Right ventricle myocardium inferior (tissue), 1 donor: ENCODE measurements around the gene ZXDC. TPM values are rescaled to one million over a fixed set of nuclear protein-coding genes. Genes with fewer than 3 reads are reported as not detected.

Experiments
- ATAC-seq: fragments of 200-7000 bp; cut with Tn5 transposase; one replicate; pipeline ENCODE4 v1.9.1; 2020; ENCODE audit warnings: mild to moderate bottlenecking, moderate library complexity
- DNase-seq: peaks from one replicate; pipeline ENCODE4 v3.0.0; 2021; ENCODE audit errors: missing footprints
- intact Hi-C: fragments of 100-400 bp; cut with DNase I; formaldehyde crosslinking; loops from one replicate; pipeline ENCODE4 v1.11.0; 2022
- total RNA-seq: library from RNA; stranded (reverse); fragmentation: NEBNext Ultra II Directional; extraction: Animal tissue kit (Norgen Biotek cat#: 25700); gene quantifications from one replicate; pipeline ENCODE4 v1.2.1, GENCODE V29; 2021
- donor health status: DM: no; HTN: yes; CAD: no; lungs with severe emphysema.

ZXDC gene
- total RNA-seq, 1 donor from 2014 or later: 15.9 TPM

GRCh38 chr3:126464997-126465396 lies 10.7 kb downstream of the ZXDC start:
- intact Hi-C loops: no loop called here
- ATAC-seq: no peak
- DNase-seq: no peak

- intact Hi-C loops: no loop called here
- DNase-seq: no peak
Observed at GRCh38 chr3:126464494-126464893, 11.2 kb downstream of the ZXDC start.

GRCh38 chr3:126464093-126464492 lies 11.6 kb downstream of the ZXDC start:
- ATAC-seq: no peak
- no peak for DNase-seq
- intact Hi-C loops: no loop called here

More at GRCh38 chr3:126464494-126464893, 11.2 kb downstream of the ZXDC start:
- ATAC-seq: no peak

- ATAC-seq (no peak), DNase-seq (no peak)
- intact Hi-C loops: no loop called here
Observed at GRCh38 chr3:126463521-126463920, 12.2 kb downstream of the ZXDC start.

GRCh38 chr3:126461450-126462070 lies 14.1 kb downstream of the ZXDC start:
- no peak for DNase-seq
- intact Hi-C loops: no loop called here
- no peak for ATAC-seq

GRCh38 chr3:126460381-126460780 lies 15.3 kb downstream of the ZXDC start:
- intact Hi-C loops: no loop called here
- DNase-seq: peak; percentile 34

GRCh38 chr3:126459763-126460127 lies 15.9 kb downstream of the ZXDC start:
- DNase-seq (peak; percentile 49), ATAC-seq (no peak)
- intact Hi-C loops: no loop called here

More at GRCh38 chr3:126460381-126460780, 15.3 kb downstream of the ZXDC start:
- no peak for ATAC-seq

- intact Hi-C loops: no loop called here
- ATAC-seq: no peak
Observed at GRCh38 chr3:126459111-126459762, 16.5 kb downstream of the ZXDC start.

GRCh38 chr3:126456766-126457388 lies 18.8 kb downstream of the ZXDC start:
- intact Hi-C loops: no loop called here
- ATAC-seq (peak; percentile 6), DNase-seq (no peak)

More at GRCh38 chr3:126459111-126459762, 16.5 kb downstream of the ZXDC start:
- DNase-seq: no peak

GRCh38 chr3:126456211-126456610 lies 19.5 kb downstream of the ZXDC start:
- ATAC-seq (peak; percentile 7), DNase-seq (peak; percentile 58)

GRCh38 chr3:126454437-126455198 lies 21.1 kb downstream of the ZXDC start:
- ATAC-seq (no peak), DNase-seq (no peak)
- intact Hi-C loops: no loop called here

More at GRCh38 chr3:126456211-126456610, 19.5 kb downstream of the ZXDC start:
- intact Hi-C loops: no loop called here

- intact Hi-C loops: no loop called here
- no peak for ATAC-seq
Observed at GRCh38 chr3:126454025-126454424, 21.7 kb downstream of the ZXDC start.

GRCh38 chr3:126452213-126452612 lies 23.5 kb downstream of the ZXDC start:
- intact Hi-C loops: no loop called here
- DNase-seq (no peak), ATAC-seq (no peak)

More at GRCh38 chr3:126454025-126454424, 21.7 kb downstream of the ZXDC start:
- DNase-seq: no peak

GRCh38 chr3:126451511-126451910 lies 24.2 kb downstream of the ZXDC start:
- DNase-seq (peak; percentile 34), ATAC-seq (no peak)
- intact Hi-C loops: no loop called here

GRCh38 chr3:126450744-126451143 lies 24.9 kb downstream of the ZXDC start:
- intact Hi-C loops: no loop called here
- ATAC-seq (no peak), DNase-seq (peak; percentile 56)

GRCh38 chr3:126450219-126450618 lies 25.5 kb downstream of the ZXDC start:
- ATAC-seq (no peak), DNase-seq (no peak)
- intact Hi-C loops: no loop called here

GRCh38 chr3:126449621-126450051 lies 26.1 kb downstream of the ZXDC start:
- intact Hi-C loops: no loop called here
- no peak for ATAC-seq
- peak; percentile 35 for DNase-seq

GRCh38 chr3:126448893-126449180 lies 26.9 kb downstream of the ZXDC start:
- intact Hi-C loops: no loop called here
- no peak for ATAC-seq
- no peak for DNase-seq

GRCh38 chr3:126448136-126448892 lies 27.4 kb downstream of the ZXDC start:
- ATAC-seq (no peak), DNase-seq (no peak)
- intact Hi-C loops: no loop called here
